K562 (cell line): ENCODE data around the gene EGR1. TPM values are rescaled to one million over a fixed set of nuclear protein-coding genes. Genes with fewer than 3 reads are reported as not detected.

Experiments
- FOSL1 ChIP-seq: fragments of 200-800 bp; sonication (Bioruptor generic); conservative IDR thresholded peaks from 2 replicates; pipeline ENCODE4 v1.6.1; 2016; ENCODE audit warnings: missing genetic modification characterization, missing compliant biosample characterization
- KDM2B ChIP-seq: fragments of 250-450 bp; sonication (Bioruptor Pico); IDR thresholded peaks from 2 replicates; pipeline ENCODE4 v1.8.0; 2021; ENCODE audit warnings: mild to moderate bottlenecking, moderate library complexity
- NCOA2 ChIP-seq, 2 experiments: fragments of 450-650 bp; IDR thresholded peaks; 2 replicates each; pipeline ENCODE4 v1.6.1; 2018; ENCODE audit warnings: mild to moderate bottlenecking in 2 of 2, moderate library complexity in 1 of 2; ENCODE audit not compliant: partially characterized antibody in 2 of 2
- SMARCC2 ChIP-seq: fragments of 450-650 bp; IDR thresholded peaks from 2 replicates; pipeline ENCODE4 v1.6.1; 2017; ENCODE audit warnings: antibody characterized with exemption, moderate library complexity, mild to moderate bottlenecking, low read depth
- ZNF324 ChIP-seq: fragments of 250-450 bp; sonication (Bioruptor Pico); IDR thresholded peaks from 2 replicates; pipeline ENCODE4 v1.4.0; 2020; ENCODE audit warnings: mild to moderate bottlenecking
- polyA plus RNA-seq, 8 experiments: library from polyadenylated mRNA; depleted of rRNA in 4 of 8; stranded (reverse) in 5 of 8; unstranded in 3 of 8; fragments of >200 nt; fragmentation: Nextera tagmentation in 2 of 8; fragmentation: Illumina TruSeq in 1 of 8; extraction: Ambion mirVana in 2 of 8; extraction: Trizol in 1 of 8; gene quantifications; 2 replicates each; pipeline versions ENCODE4 v1.2.1 to v1.2.3, GENCODE V29; 2011 to 2014; ENCODE audit warnings: inconsistent platforms in 1 of 8, missing spikeins in 1 of 8
- total RNA-seq, 7 experiments: library from RNA; depleted of rRNA in 6 of 7; stranded (reverse); fragments of >200 nt in 6 of 7; fragmentation: Illumina TruSeq in 2 of 7; extraction: Trizol in 2 of 7; gene quantifications; 2 replicates each; pipeline versions ENCODE4 v1.2.1 to v1.2.3, GENCODE V29; 2011 to 2021; ENCODE audit warnings: low replicate concordance in 1 of 7
- TF ChIP-seq, protein P1 (sequence below): IDR thresholded peaks from 3 replicates; pipeline ENCODE4 v1.6.1; 2011; ENCODE audit warnings: borderline replicate concordance, mild to moderate bottlenecking; ENCODE audit not compliant: insufficient read length, insufficient read depth
- TF ChIP-seq, protein P2 (sequence below): sonication (generic); formaldehyde crosslinking; IDR thresholded peaks from 2 replicates; pipeline ENCODE4 v1.5.0; 2020; ENCODE audit warnings: missing genetic modification reagents
- TF ChIP-seq, protein P3 (sequence below): fragments of 200-600 bp; sonication (generic); IDR thresholded peaks from one replicate; pipeline ENCODE4 v1.6.1; 2012; ENCODE audit warnings: mild to moderate bottlenecking, low read depth, low read length, inconsistent platforms
- TF ChIP-seq, protein P4 (sequence below): fragments of 250-450 bp; sonication (Bioruptor Pico); IDR thresholded peaks from 2 replicates; pipeline ENCODE4 v1.5.0; 2021; ENCODE audit warnings: mild to moderate bottlenecking, moderate library complexity

The EGR1 gene
- total and polyA plus RNA-seq, 9 of the 15 experiments (the other 6 are each of a cell fraction or from before 2014, with no cell fraction given): 1.3 to 132 (median 21.5) TPM

DNA sequence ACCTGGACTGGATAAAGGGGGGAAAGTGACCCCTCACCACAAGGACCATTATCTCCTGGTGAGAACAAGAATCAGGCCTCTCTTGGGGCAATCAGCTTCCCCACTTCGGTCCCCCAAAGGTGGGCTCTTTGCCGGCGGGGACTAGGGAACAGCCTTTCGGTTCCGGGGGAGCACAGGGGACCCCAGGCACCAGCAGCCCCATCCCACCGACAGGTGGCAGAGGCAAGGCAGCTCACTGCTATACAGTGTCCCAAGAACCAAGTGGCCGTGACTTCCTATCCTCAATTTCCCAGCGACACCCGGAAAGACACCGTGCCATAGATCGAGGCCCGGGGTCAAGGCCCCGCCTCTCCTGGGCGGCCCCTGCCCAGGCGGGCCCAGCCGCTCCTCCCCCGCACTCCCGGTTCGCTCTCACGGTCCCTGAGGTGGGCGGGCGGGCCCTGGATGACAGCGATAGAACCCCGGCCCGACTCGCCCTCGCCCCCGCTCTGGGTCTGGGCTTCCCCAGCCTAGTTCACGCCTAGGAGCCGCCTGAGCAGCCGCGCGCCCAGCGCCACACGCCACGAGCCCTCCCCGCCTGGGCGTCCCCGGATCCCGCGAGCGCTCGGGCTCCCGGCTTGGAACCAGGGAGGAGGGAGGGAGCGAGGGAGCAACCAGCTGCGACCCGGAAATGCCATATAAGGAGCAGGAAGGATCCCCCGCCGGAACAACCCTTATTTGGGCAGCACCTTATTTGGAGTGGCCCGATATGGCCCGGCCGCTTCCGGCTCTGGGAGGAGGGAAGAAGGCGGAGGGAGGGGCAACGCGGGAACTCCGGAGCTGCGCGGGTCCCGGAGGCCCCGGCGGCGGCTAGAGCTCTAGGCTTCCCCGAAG, 655 bp upstream of the EGR1 start (continued):
- TF ChIP-seq, protein P1, sequence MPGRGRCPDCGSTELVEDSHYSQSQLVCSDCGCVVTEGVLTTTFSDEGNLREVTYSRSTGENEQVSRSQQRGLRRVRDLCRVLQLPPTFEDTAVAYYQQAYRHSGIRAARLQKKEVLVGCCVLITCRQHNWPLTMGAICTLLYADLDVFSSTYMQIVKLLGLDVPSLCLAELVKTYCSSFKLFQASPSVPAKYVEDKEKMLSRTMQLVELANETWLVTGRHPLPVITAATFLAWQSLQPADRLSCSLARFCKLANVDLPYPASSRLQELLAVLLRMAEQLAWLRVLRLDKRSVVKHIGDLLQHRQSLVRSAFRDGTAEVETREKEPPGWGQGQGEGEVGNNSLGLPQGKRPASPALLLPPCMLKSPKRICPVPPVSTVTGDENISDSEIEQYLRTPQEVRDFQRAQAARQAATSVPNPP: no peak
- TF ChIP-seq, protein P2, sequence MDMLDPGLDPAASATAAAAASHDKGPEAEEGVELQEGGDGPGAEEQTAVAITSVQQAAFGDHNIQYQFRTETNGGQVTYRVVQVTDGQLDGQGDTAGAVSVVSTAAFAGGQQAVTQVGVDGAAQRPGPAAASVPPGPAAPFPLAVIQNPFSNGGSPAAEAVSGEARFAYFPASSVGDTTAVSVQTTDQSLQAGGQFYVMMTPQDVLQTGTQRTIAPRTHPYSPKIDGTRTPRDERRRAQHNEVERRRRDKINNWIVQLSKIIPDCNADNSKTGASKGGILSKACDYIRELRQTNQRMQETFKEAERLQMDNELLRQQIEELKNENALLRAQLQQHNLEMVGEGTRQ (CRISPR knock-in tag): no peak
- TF ChIP-seq, protein P3, sequence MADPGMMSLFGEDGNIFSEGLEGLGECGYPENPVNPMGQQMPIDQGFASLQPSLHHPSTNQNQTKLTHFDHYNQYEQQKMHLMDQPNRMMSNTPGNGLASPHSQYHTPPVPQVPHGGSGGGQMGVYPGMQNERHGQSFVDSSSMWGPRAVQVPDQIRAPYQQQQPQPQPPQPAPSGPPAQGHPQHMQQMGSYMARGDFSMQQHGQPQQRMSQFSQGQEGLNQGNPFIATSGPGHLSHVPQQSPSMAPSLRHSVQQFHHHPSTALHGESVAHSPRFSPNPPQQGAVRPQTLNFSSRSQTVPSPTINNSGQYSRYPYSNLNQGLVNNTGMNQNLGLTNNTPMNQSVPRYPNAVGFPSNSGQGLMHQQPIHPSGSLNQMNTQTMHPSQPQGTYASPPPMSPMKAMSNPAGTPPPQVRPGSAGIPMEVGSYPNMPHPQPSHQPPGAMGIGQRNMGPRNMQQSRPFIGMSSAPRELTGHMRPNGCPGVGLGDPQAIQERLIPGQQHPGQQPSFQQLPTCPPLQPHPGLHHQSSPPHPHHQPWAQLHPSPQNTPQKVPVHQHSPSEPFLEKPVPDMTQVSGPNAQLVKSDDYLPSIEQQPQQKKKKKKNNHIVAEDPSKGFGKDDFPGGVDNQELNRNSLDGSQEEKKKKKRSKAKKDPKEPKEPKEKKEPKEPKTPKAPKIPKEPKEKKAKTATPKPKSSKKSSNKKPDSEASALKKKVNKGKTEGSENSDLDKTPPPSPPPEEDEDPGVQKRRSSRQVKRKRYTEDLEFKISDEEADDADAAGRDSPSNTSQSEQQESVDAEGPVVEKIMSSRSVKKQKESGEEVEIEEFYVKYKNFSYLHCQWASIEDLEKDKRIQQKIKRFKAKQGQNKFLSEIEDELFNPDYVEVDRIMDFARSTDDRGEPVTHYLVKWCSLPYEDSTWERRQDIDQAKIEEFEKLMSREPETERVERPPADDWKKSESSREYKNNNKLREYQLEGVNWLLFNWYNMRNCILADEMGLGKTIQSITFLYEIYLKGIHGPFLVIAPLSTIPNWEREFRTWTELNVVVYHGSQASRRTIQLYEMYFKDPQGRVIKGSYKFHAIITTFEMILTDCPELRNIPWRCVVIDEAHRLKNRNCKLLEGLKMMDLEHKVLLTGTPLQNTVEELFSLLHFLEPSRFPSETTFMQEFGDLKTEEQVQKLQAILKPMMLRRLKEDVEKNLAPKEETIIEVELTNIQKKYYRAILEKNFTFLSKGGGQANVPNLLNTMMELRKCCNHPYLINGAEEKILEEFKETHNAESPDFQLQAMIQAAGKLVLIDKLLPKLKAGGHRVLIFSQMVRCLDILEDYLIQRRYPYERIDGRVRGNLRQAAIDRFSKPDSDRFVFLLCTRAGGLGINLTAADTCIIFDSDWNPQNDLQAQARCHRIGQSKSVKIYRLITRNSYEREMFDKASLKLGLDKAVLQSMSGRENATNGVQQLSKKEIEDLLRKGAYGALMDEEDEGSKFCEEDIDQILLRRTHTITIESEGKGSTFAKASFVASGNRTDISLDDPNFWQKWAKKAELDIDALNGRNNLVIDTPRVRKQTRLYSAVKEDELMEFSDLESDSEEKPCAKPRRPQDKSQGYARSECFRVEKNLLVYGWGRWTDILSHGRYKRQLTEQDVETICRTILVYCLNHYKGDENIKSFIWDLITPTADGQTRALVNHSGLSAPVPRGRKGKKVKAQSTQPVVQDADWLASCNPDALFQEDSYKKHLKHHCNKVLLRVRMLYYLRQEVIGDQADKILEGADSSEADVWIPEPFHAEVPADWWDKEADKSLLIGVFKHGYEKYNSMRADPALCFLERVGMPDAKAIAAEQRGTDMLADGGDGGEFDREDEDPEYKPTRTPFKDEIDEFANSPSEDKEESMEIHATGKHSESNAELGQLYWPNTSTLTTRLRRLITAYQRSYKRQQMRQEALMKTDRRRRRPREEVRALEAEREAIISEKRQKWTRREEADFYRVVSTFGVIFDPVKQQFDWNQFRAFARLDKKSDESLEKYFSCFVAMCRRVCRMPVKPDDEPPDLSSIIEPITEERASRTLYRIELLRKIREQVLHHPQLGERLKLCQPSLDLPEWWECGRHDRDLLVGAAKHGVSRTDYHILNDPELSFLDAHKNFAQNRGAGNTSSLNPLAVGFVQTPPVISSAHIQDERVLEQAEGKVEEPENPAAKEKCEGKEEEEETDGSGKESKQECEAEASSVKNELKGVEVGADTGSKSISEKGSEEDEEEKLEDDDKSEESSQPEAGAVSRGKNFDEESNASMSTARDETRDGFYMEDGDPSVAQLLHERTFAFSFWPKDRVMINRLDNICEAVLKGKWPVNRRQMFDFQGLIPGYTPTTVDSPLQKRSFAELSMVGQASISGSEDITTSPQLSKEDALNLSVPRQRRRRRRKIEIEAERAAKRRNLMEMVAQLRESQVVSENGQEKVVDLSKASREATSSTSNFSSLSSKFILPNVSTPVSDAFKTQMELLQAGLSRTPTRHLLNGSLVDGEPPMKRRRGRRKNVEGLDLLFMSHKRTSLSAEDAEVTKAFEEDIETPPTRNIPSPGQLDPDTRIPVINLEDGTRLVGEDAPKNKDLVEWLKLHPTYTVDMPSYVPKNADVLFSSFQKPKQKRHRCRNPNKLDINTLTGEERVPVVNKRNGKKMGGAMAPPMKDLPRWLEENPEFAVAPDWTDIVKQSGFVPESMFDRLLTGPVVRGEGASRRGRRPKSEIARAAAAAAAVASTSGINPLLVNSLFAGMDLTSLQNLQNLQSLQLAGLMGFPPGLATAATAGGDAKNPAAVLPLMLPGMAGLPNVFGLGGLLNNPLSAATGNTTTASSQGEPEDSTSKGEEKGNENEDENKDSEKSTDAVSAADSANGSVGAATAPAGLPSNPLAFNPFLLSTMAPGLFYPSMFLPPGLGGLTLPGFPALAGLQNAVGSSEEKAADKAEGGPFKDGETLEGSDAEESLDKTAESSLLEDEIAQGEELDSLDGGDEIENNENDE: no peak
- TF ChIP-seq FOSL1: no peak
- no peak for TF ChIP-seq KDM2B (CRISPR knock-in tag)
- no peak for TF ChIP-seq SMARCC2
- no peak for TF ChIP-seq NCOA2 (IDR thresholded peaks at IDR 0.05; ENCODE audit: partially characterized antibody in 2 of 2)
- TF ChIP-seq ZNF324 (CRISPR knock-in tag): no peak
- TF ChIP-seq, protein P4, sequence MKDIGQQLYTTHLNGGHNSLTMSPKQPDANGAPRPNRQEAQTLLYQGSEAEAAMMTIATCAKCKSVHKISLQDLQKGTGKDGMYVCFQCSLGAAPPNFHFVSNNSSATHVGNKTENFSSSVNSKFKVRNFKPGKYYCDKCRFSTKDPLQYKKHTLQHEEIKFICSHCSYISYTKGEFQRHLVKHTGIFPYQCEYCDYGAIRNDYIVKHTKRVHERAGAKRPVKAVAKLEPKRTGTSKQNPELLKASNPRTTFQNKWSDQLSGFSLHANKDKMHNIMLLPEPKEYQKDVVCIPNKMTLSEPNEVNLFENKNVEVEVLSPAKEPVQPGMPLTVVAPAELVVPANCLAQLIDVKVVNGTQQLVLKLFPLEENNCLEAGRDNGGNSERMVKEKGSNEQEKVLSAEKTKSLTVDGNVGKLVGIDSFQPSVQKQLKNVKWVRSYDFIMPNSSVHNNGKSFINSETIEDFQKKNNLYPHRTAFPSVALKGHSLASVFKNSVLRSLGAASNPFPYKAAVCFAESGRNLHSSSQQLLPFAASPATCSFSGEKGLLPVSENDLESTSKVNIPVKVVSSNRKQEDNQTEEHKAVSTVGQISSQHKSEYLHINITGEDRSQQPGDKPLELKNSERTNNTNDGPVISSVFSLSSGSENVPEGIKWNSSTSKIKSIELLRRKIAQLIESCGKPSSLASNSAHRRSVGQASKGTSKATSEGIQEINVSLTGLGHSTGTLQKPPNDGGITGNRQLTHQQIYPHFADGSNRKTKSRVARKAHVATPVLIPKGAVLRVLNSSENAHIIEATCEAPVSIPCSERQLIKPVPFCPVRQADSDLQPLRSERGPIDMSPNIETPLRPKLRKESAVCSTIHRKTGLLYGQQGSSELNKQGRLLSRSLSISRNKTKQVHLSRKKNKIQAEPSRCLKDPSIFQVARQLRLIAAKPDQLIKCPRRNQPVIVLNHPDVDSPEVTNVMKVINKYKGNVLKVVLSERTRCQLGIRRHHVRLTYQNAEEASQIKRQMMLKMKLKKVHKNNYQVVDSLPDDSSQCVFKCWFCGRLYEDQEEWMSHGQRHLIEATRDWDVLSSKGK (CRISPR knock-in tag): no peak
